ENCODE data around the gene WDFY4. TPM values are rescaled to one million over a fixed set of nuclear protein-coding genes. Genes with fewer than 3 reads are reported as not detected.

The WDFY4 gene
- total RNA-seq, 1 experiment from 2014 or later, result not detected

GRCh38 chr10:48765039-48765438 lies 80.4 kb downstream of the WDFY4 start:
- no CpG with 5 or more reads among the region's 1 CpG for WGBS (ENCODE audit: extremely low coverage, insufficient read length, low lambda C conversion rate)

More at GRCh38 chr10:48765039-48765438, 80.4 kb downstream of the WDFY4 start:
- no peak overlapping the region for H3K14ac ChIP-seq (ENCODE audit: insufficient read depth, low read length)
- peaks cover 2% of the 10 kb centered on the region; the same call in 1 of the 2 replicates for H3K4me1 ChIP-seq (ENCODE audit: insufficient read depth, low read length)
- no peak overlapping the region for H3K56ac ChIP-seq (ENCODE audit: insufficient read length, low read depth, low read length)
- no peak overlapping the region for H3K9ac ChIP-seq (ENCODE audit: extremely low read depth, insufficient read length, low read length)
- no peak for TF ChIP-seq CTCF (conservative IDR thresholded peaks at IDR 0.05)
- no peaks in the 10 kb centered on the region for H3K27me3 ChIP-seq (ENCODE audit: insufficient read depth, low read length)
- no peak overlapping the region for H3K4me3 Mint-ChIP-seq
- no peak overlapping the region for H2BK12ac ChIP-seq (ENCODE audit: insufficient read length, low read depth, low read length)
- no peaks in the 10 kb centered on the region for H3K79me1 ChIP-seq (ENCODE audit: insufficient read depth, low read depth, low read length, poor library complexity, severe bottlenecking)
- H2BK15ac ChIP-seq (ENCODE audit: low read depth, low read length), result no peak overlapping the region
- no peak overlapping the region for H4K5ac ChIP-seq (ENCODE audit: insufficient read length, low read depth, low read length)
- no peaks in the 10 kb centered on the region; a peak in 1 of 7 replicates for H3K36me3 Mint-ChIP-seq (ENCODE audit: insufficient read depth in 1 of 3, low read depth in 3 of 3)
- peaks cover 6% of the 10 kb centered on the region for H3K27me3 Mint-ChIP-seq (ENCODE audit: low read depth)
- H3K27ac ChIP-seq (ENCODE audit: insufficient read length, low read depth, low read length), result no peak overlapping the region
- H3K27ac Mint-ChIP-seq, result no peak overlapping the region
- H3K4ac ChIP-seq (ENCODE audit: low read depth, low read length), result no peak overlapping the region
- peaks cover 8% of the 10 kb centered on the region in 2 experiments for H3K4me1 Mint-ChIP-seq
- H2BK20ac ChIP-seq (ENCODE audit: low read depth, low read length, poor library complexity, severe bottlenecking), result no peak overlapping the region
- no peak overlapping the region for H2BK120ac ChIP-seq (ENCODE audit: low read depth, low read length, poor library complexity, severe bottlenecking)
- H2BK5ac ChIP-seq (ENCODE audit: insufficient read length, low read length), result no peak overlapping the region
- no peak for DNase-seq
- no peaks in the 10 kb centered on the region for H3K79me2 ChIP-seq (ENCODE audit: insufficient read depth, low read length)
- no peak overlapping the region for H2AFZ ChIP-seq (ENCODE audit: low read length)
- no peak overlapping the region for H3K18ac ChIP-seq (ENCODE audit: insufficient read length, low read depth, low read length)
- H2AK5ac ChIP-seq (ENCODE audit: insufficient read length, low read length), result no peak overlapping the region
- H4K20me1 ChIP-seq (ENCODE audit: control insufficient read depth, insufficient read depth, insufficient read length), result no peaks in the 10 kb centered on the region
- H4K91ac ChIP-seq (ENCODE audit: insufficient read length, low read depth, low read length), result no peak overlapping the region
- no peak overlapping the region for H4K8ac ChIP-seq (replicated peaks; ENCODE audit: insufficient read length, low read depth, low read length)
- no peak overlapping the region for H3K4me2 ChIP-seq (ENCODE audit: insufficient read depth, insufficient read length, low read length)
- H3T11ph ChIP-seq (ENCODE audit: low read length), result no peak overlapping the region
- no peak overlapping the region for H3K23ac ChIP-seq (ENCODE audit: insufficient read length, low read depth, low read length)
- no peaks in the 10 kb centered on the region for H3K23me2 ChIP-seq (ENCODE audit: insufficient read length, low read depth, low read length, poor library complexity, severe bottlenecking)
- H3K9me3 Mint-ChIP-seq, result no peaks in the 10 kb centered on the region
- H3K9me3 ChIP-seq (ENCODE audit: control insufficient read depth, low read depth, low read length), result no peaks in the 10 kb centered on the region

Measured in H9 (cell line).